Epidermal melanocyte (primary cell): ENCODE measurements around the gene ANKRD31.

Experiments
- DNase-seq: peaks from one replicate; pipeline ENCODE4 v3.0.0; 2011; ENCODE audit warnings: low spot score; ENCODE audit not compliant: insufficient read length

Gene ANKRD31

DNA sequence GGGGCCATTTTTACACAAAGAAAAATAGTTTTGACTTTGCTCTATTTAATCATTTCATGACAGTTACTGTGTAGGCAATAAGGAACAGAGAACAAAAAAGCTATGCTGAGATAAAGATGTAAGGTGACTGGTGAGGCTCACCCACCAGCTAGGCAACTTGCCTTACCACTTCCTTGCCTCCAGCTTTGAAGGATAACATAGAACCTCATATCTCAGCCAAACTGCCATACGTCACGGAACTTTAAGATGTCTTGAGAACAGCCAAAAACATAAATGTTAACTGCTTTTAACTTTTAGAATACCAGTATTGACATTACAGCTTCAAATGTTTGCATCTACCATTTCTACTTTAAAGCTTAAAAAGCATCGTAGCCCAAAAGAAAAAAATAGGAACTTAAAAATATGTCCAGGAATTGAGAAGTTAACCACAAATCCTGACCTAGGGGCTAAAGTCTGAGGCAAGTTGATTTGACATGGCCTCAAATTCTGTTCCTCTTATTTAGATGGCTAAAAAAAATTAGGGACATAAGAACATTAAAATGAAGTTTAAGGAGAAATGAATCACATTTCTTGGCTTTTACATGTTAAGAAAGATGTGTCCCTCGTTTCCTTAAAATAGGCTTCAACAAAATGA, 176.6 kb downstream of the ANKRD31 start:
- no peak for DNase-seq

DNA sequence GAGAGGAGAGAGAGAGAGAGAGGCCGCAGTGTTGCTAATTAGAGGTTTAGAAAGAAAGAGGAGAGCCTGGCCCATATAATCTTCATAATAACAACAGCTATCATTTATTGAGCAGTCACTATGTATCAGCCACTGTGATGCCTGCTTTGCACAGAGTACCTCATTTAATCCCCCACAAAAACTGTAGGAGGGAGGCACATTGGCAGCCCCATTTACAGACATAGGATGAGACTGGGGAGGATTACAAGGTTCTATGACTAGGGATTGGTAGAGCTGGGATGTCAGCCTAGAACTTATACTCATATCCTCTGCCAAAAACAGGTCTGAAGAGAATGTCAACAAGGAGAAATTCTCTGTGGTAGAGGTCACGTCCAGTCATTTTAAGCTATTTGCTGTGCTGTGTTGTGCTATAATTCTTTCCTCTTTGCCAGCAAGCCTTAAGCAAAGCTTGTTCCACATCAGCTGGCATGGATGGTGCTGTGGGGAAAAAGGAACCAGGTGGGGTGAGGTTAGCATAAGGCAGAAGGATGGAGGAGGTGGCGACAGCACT, 177.6 kb downstream of the ANKRD31 start:
- DNase-seq = no peak

GRCh38 chr5:75057561-75057960, 179.1 kb downstream of the ANKRD31 start:
- no peak for DNase-seq

- DNase-seq = no peak
Measured at GRCh38 chr5:75055727-75056144, 180.9 kb downstream of the ANKRD31 start.

DNA sequence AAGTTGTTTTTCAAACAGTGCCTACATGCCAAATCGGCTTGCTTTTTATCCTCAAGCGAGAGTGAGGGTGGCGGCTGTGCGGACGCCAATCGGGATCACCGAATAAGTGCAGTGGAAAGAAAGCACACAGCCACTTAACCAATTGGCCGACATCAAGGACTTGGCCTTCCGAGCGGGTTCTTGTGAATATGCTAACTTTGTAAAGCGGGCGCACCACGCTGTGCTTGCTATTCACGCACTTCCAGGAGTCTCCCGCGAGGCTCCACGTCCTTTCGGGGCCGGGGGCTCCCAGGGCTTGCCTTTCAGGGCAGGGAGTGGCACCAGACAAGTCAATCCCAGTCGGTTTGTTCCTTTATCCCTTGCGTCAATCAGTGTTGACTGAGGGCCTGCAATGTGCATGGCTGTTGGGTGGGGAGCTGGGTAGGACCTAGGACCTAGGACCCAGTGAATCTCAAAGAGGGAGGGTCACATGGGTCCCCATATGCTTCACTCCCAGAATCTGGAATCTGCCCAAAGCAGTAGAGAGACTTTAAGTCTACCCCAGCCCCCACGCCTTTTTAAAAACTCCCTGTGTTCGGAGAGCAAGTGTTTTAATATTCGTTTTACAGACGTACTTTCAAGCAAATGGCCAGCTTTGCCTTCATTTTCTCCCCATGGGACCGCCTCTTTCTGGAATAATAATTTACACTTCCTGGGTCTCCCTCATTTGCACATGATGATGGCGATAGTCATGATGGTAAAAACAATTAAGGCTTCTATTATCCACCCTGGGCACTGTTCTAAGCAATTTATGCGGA, 182.3 kb downstream of the ANKRD31 start:
- DNase-seq = no peak

GRCh38 chr5:75053304-75054133, 183.2 kb downstream of the ANKRD31 start:
- DNase-seq = peak; percentile 35

- no peak for DNase-seq
Measured at GRCh38 chr5:75053054-75053303, 183.7 kb downstream of the ANKRD31 start.

DNA sequence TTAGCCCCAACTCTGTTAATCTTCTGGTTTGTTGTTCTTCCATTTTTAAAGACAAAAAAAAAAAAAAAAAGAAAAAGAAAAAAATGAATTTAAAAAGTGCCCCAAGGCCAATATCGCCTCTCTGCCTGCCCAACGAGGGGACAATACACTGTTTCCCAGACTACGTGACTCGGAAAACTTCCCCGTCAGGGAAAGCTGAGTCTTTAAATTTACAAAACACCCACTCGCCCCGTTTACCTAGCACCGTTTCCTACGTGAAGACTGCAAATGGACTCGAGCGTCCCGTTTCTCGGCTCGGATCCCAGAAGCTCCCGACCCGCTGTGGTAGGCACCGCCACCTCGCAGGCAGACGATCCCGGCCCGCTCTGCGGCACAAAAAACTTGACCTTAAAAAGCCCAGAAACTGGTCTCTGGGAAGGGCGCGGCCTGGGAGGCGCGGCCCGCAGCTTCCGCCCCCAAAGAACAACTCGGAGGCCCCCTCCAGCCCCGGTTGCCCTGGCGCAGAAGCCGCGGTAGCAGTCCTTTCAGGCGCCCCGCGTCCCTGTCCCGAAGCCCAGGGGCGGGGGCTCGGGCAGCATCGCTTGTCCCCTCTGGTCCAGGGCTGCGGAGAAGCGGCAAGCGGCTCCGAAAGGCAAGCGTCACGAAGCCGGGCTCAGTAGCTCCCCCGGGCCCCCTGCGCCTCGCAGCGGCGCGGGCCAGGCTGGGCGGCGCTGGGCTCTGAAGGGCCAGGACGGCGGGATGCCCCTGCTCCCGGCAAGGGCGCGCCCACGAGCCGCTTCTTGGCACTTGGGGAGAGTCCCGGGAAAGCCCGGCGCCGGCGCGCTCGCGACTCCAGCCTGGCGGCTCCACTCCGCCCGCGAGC, 184.3 kb downstream of the ANKRD31 start, which contains the start of gene GCNT4:
Gene GCNT4 (minus strand): TSS at position 367 of the 862 bp plus-strand sequence. CDS start 22,521 bp downstream, outside the sequence.
- DNase-seq = no peak

GRCh38 chr5:75051217-75051751, 185.4 kb downstream of the ANKRD31 start:
- no peak for DNase-seq

GRCh38 chr5:75050415-75050814, 186.3 kb downstream of the ANKRD31 start:
- no peak for DNase-seq

GRCh38 chr5:75049456-75050351, 187.0 kb downstream of the ANKRD31 start:
- peak; percentile 29 for DNase-seq

DNA sequence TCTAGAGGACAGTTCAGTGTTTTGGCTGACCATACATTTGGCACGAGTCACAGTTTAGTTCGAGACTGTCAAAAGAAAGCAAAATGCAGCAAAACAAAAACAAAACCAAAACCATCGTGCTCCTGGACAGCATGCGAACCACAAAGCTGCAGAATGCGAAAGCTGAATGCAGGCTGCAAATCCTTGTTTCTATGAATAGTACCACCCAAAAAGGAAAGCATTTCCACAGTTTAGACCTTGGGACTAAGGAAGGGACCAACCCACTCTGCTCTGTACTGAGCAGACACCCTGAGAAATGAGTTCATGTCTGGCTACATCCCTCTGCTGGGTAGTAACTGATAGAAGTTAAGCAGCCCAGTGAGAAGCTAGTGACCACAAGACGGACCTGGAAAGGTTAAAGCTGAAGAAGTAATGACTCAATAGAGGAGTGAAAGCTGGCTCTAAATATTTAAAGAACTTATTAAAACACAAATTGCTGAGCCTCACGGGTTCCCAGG, 188.2 kb downstream of the ANKRD31 start:
- no peak for DNase-seq

DNA sequence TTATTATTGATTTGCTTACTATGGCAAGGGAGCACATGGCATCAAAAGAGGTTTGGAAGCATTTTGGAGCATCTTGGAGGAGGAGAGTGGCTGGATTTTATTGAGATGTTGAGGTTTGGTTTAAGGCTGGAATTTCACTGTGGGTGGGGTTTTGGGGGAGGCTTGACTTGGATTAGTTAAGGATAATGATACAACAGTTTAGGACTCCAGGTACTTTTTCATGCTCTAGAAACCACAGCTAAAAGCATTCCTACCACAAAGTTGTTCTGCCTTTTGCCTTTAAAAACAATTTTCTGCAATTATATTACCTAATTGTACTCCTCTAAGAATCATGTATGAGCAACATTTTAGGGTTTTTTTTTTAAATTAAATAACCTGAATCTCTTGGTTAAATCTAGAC, 189.3 kb downstream of the ANKRD31 start:
- DNase-seq = no peak

DNA sequence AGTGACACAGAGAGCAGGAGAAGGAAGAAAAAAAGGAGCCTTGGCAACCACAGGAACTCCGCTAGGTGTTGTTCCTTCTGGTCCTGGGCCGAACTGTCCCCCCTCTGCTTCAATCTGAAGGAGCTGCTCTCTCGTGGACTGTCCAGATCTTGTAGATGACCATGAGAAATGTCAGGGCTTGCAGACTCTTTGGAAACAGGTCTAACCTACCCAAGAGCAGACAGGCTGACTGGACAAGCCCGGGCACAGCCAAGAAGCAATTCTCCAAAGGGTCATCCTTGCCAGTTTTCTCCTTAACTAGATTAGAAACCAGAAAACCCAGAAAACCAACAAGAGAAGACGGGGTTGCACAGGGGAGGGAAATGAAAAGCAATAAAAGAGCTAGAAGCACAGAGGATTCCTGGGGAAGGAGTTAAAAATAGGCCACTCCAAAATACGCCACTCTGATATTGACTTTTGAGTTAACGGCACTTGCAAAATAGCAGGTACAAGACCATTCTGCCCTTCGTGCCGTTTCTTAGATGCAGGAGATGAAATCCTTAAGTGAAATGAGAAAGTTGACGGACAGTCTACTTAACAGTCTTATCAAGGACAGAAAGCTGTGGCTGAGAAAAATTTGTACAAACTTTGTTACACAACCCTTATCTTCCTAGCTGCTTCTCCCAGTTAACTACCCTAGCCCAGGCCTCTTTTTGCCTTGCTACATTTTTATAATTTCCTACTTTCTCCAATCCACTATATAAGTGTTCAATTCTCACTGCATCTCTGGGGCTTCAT, 190.1 kb downstream of the ANKRD31 start:
- DNase-seq = no peak

DNA sequence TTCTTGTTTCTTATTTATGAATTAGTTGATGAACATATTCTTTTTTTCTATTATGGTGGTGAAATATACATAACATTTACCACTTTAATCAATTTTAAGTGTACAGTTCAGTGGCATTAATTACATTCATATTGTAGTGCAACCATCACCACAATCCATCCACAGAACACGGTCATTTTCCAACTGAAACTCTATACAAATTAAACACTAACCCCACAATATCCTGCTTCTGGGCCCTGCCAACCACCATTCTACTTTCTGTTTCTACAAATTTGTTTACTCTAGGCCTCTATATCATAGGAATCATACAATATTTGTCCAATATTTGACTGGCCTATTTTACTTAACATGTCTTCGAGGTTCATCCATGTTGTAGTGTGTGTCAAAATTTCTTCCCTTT, 191.6 kb downstream of the ANKRD31 start:
- DNase-seq = no peak

GRCh38 chr5:75044406-75044805, 192.3 kb downstream of the ANKRD31 start:
- DNase-seq = no peak

GRCh38 chr5:75043633-75044264, 192.9 kb downstream of the ANKRD31 start:
- no peak for DNase-seq

- DNase-seq = no peak
Measured at GRCh38 chr5:75042522-75042921, 194.2 kb downstream of the ANKRD31 start.
